ENCODE results near the gene SLC7A1. TPM values are rescaled to one million over a fixed set of nuclear protein-coding genes. Genes with fewer than 3 reads are reported as not detected.

The SLC7A1 gene
- 30.4 and 45.8 TPM in 2 replicates for total RNA-seq

DNA sequence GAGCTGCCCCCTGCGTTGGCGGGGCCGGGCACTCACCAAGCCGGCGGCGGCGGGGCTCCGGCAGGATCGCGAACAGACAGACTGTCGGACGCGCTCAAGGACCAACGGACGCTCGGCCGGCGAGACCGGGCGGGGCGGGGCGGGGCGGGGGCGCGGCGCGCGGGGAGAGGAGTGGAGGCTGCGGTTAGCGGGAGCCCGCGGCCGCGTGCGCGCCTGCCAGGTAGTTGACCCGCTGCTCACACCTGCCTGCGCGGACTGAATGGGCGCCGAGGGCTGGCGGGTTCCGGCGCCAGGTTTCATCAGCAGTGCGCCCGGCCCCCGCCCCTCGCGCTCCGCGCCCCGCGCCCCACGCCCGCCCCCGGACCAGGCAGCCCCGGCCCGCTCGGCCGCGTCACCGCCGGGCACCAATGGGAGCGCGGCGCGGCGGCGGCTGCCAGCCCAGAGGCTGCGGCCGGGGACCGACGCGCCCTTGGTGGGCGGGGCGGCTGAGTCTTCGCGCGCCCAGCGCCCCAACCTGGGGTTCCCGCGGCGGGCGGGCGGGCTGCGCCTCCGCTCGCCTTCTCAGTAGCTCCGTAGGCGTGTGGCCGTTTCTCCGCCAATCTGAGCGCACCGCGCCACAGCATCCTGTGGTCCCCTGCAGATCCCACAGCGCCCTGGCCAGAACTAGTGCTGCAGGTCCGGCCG lies at the start of gene SLC7A1:
TSS of gene SLC7A1 (minus strand) at position 309 of the 684 bp plus-strand sequence. CDS start 59,500 bp downstream, outside the sequence.

Measured in tracheal epithelial cell (primary cell).